Breast epithelium (tissue), 4 donors: ENCODE measurements around the gene GAL. TPM values are rescaled to one million over a fixed set of nuclear protein-coding genes. Genes with fewer than 3 reads are reported as not detected.
A peak's percentile ranks its signal among the peaks of the same experiment; 100 is the strongest.

Experiments
- DNase-seq, 2 donors: peaks; one replicate each; pipeline ENCODE4 v3.0.0-alpha.2; 2019; ENCODE audit warnings: low spot score in 2 of 2
- H3K27ac ChIP-seq, 2 donors: fragments of 200-600 bp; sonication (generic) in 1 of 2; one replicate each; pipeline ENCODE4 v1.5.1; 2016 to 2019; ENCODE audit warnings: mild to moderate bottlenecking in 1 of 2
- H3K27me3 ChIP-seq, 2 donors: fragments of 200-600 bp; sonication (generic) in 1 of 2; one replicate each; pipeline versions ENCODE4 v1.5.1 to v1.6.0; 2017 to 2019; ENCODE audit warnings: control low read depth in 1 of 2, mild to moderate bottlenecking in 1 of 2
- H3K36me3 ChIP-seq: fragments of 200-600 bp; one replicate; pipeline ENCODE4 v1.5.1; 2019
- H3K4me1 ChIP-seq, 2 donors: fragments of 200-600 bp; sonication (generic); one replicate each; pipeline ENCODE4 v1.5.1; 2016 to 2019; ENCODE audit warnings: control low read depth in 1 of 2
- H3K4me3 ChIP-seq, 3 donors: fragments of 200-600 bp; sonication (generic); 1 replicate in 2 of 3; 2 replicates in 1 of 3; pipeline ENCODE4 v1.5.1; 2016 to 2019; ENCODE audit warnings: mild to moderate bottlenecking in 3 of 3, moderate library complexity in 2 of 3
- H3K9me3 ChIP-seq, 2 donors: fragments of 200-600 bp; sonication (generic) in 1 of 2; one replicate each; pipeline ENCODE4 v1.5.1; 2016 to 2019; ENCODE audit warnings: control low read depth in 1 of 2
- CTCF ChIP-seq, 3 donors: fragments of 450-650 bp; IDR thresholded peaks; one replicate each; pipeline ENCODE4 v1.5.1; 2016 to 2017; ENCODE audit warnings: antibody characterized with exemption in 3 of 3, mild to moderate bottlenecking in 3 of 3, moderate library complexity in 3 of 3
- POLR2A ChIP-seq: fragments of 450-650 bp; IDR thresholded peaks from one replicate; pipeline ENCODE4 v1.6.1; 2016; ENCODE audit warnings: antibody characterized with exemption, mild to moderate bottlenecking, moderate library complexity
- POLR2AphosphoS5 ChIP-seq, 3 donors: sonication (generic); formaldehyde crosslinking; IDR thresholded peaks; one replicate each; pipeline ENCODE4 v1.6.1; 2017; ENCODE audit warnings: antibody characterized with exemption in 3 of 3
- intact Hi-C: fragments of 100-400 bp; cut with DNase I; formaldehyde crosslinking; loops from one replicate; pipeline ENCODE4 v1.15.1; 2023; ENCODE audit warnings: low total_unique reads
- total RNA-seq, 3 donors: library from RNA; depleted of rRNA; stranded (reverse); fragments of >200 nt; gene quantifications; one replicate each; pipeline ENCODE4 v1.1.0, GENCODE V29; 2016

The GAL gene
- total RNA-seq, 3 donors from 2014 or later: 0.64 to 5.7 (median 1.3) TPM

- peaks cover 4 to 6% of the 10 kb centered on the region in 2 donors for H3K4me1 ChIP-seq
- no peaks in the 10 kb centered on the region for H3K9me3 ChIP-seq
- no peak for DNase-seq
- no peak overlapping the region for H3K27ac ChIP-seq
- intact Hi-C loops: no loop called here
- no peak for TF ChIP-seq POLR2AphosphoS5 (IDR thresholded peaks at IDR 0.05)
- no peak for TF ChIP-seq CTCF (IDR thresholded peaks at IDR 0.05)
- no peak for TF ChIP-seq POLR2A
- no peaks in the 10 kb centered on the region for H3K36me3 ChIP-seq
- peaks cover 12 to 17% of the 10 kb centered on the region in 2 donors for H3K27me3 ChIP-seq
- no peak overlapping the region for H3K4me3 ChIP-seq
Observed at GRCh38 chr11:68682531-68682961, 1.8 kb upstream of the GAL start.

GRCh38 chr11:68683121-68683520, 1.2 kb upstream of the GAL start:
- DNase-seq: no peak
- TF ChIP-seq CTCF (IDR thresholded peaks at IDR 0.05) (no peak), POLR2A (no peak), POLR2AphosphoS5 (IDR thresholded peaks at IDR 0.05) (no peak)
- Histone ChIP-seq H3K36me3 (no peaks in the 10 kb centered on the region), H3K9me3 (no peaks in the 10 kb centered on the region), H3K4me3 (no peak overlapping the region), H3K4me1 (peaks cover 4 to 6% of the 10 kb centered on the region in 2 donors), H3K27ac (no peak overlapping the region), H3K27me3 (peaks cover 12 to 17% of the 10 kb centered on the region in 2 donors)
- intact Hi-C loops: no loop called here

GRCh38 chr11:68683536-68684384, 584 bp upstream of the GAL start:
- Histone ChIP-seq H3K4me3 (peak overlapping the region; percentile 29 to 76 (median 48)), H3K4me1 (peaks cover 4 to 6% of the 10 kb centered on the region in 2 donors), H3K36me3 (no peaks in the 10 kb centered on the region), H3K27ac (no peak overlapping the region), H3K9me3 (no peaks in the 10 kb centered on the region), H3K27me3 (peaks cover 12 to 17% of the 10 kb centered on the region in 2 donors)
- DNase-seq: no peak
- intact Hi-C loops: no loop called here
- TF ChIP-seq POLR2AphosphoS5 (IDR thresholded peaks at IDR 0.05) (no peak), CTCF (IDR thresholded peaks at IDR 0.05) (no peak), POLR2A (no peak)

- no peak for DNase-seq
- TF ChIP-seq POLR2A (no peak), CTCF (IDR thresholded peaks at IDR 0.05) (no peak), POLR2AphosphoS5 (IDR thresholded peaks at IDR 0.05) (no peak)
- intact Hi-C loops: no loop called here
- peak overlapping the region in 1 of 3 donors; percentile 48 for H3K4me3 ChIP-seq
- no peak overlapping the region for H3K27ac ChIP-seq
- no peaks in the 10 kb centered on the region for H3K9me3 ChIP-seq
- H3K4me1 ChIP-seq: peaks cover 4 to 6% of the 10 kb centered on the region in 2 donors
- no peaks in the 10 kb centered on the region for H3K36me3 ChIP-seq
- H3K27me3 ChIP-seq: peaks cover 12 to 17% of the 10 kb centered on the region in 2 donors
Observed at GRCh38 chr11:68685656-68686380, 1.5 kb downstream of the GAL start.

- H3K4me3 ChIP-seq: no peak overlapping the region
- intact Hi-C loops: no loop called here
- H3K27me3 ChIP-seq: peaks cover 12 to 17% of the 10 kb centered on the region in 2 donors
Observed at GRCh38 chr11:68686486-68686885, 2.1 kb downstream of the GAL start.

More at GRCh38 chr11:68686486-68686885, 2.1 kb downstream of the GAL start:
- no peak for DNase-seq
- no peaks in the 10 kb centered on the region for H3K9me3 ChIP-seq
- H3K27ac ChIP-seq: no peak overlapping the region
- H3K4me1 ChIP-seq: peaks cover 4 to 6% of the 10 kb centered on the region in 2 donors
- TF ChIP-seq POLR2A: no peak
- TF ChIP-seq POLR2AphosphoS5 (IDR thresholded peaks at IDR 0.05): no peak
- TF ChIP-seq CTCF (IDR thresholded peaks at IDR 0.05): no peak
- no peaks in the 10 kb centered on the region for H3K36me3 ChIP-seq
